Progenitor cell of endocrine pancreas (in vitro differentiated cells): ENCODE measurements around the gene SLC16A6. TPM values are rescaled to one million over a fixed set of nuclear protein-coding genes. Genes with fewer than 3 reads are reported as not detected.
"Not testable (repeated sequence)": the region's sequence is repeated elsewhere in the genome, so short reads cannot be mapped to it uniquely, and the experiment has no call there.

ENCODE experiments used
- DNase-seq: peaks from one replicate; pipeline ENCODE4 v3.0.0; 2021; ENCODE audit warnings: low spot score; ENCODE audit not compliant: unreplicated experiment
- H3K27ac Mint-ChIP-seq: 2 replicates; pipeline ENCODE4 v1.8.0; 2021; ENCODE audit warnings: mild to moderate bottlenecking, moderate library complexity, mixed read lengths
- H3K27me3 Mint-ChIP-seq: 2 replicates; pipeline ENCODE4 v1.8.0; 2021; ENCODE audit warnings: mixed read lengths
- H3K36me3 Mint-ChIP-seq: 2 replicates; pipeline ENCODE4 v1.8.0; 2022; ENCODE audit warnings: mixed read lengths; ENCODE audit not compliant: insufficient read depth
- H3K4me1 Mint-ChIP-seq: 2 replicates; pipeline ENCODE4 v1.8.0; 2021; ENCODE audit warnings: low read depth, mixed read lengths
- H3K4me3 Mint-ChIP-seq: 2 replicates; pipeline ENCODE4 v1.8.0; 2021; ENCODE audit warnings: low read depth, mild to moderate bottlenecking, moderate library complexity, mixed read lengths
- H3K9me3 Mint-ChIP-seq: 2 replicates; pipeline ENCODE4 v1.8.0; 2021; ENCODE audit warnings: low read depth, mixed read lengths
- total RNA-seq: library from RNA; stranded (reverse); gene quantifications from 2 replicates; pipeline ENCODE4 v1.2.1, GENCODE V29; 2021
- TF ChIP-seq, protein P1 (sequence below): fragments of 200-600 bp; sonication (generic); IDR thresholded peaks from one replicate; pipeline ENCODE4 v1.5.0; 2021; ENCODE audit warnings: antibody characterized with exemption, mild to moderate bottlenecking; ENCODE audit not compliant: unreplicated experiment

The SLC16A6 gene
- total RNA-seq, 1 donor from 2014 or later, result 0.12 TPM

DNA sequence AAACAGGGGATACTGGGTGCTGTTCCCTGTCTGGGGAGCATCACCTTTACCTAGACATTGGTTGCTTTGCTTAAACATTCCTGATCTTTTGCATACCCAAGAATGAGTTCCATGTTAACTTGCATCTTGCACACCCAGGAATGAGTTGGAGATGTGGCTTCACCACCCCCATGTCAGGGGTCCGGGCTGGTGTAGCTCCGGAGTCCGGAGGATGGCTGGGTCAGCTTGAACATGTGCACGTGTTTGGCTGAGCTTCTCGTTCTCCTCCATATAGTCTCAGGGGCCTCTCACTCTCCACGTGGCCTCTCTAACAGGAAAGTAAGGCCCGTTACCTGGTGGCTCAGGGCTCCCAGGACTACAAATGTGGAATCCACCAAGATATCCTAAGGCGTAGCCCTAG is 61.3 kb downstream of the SLC16A6 start:
- no peak for DNase-seq
- TF ChIP-seq, protein P1, sequence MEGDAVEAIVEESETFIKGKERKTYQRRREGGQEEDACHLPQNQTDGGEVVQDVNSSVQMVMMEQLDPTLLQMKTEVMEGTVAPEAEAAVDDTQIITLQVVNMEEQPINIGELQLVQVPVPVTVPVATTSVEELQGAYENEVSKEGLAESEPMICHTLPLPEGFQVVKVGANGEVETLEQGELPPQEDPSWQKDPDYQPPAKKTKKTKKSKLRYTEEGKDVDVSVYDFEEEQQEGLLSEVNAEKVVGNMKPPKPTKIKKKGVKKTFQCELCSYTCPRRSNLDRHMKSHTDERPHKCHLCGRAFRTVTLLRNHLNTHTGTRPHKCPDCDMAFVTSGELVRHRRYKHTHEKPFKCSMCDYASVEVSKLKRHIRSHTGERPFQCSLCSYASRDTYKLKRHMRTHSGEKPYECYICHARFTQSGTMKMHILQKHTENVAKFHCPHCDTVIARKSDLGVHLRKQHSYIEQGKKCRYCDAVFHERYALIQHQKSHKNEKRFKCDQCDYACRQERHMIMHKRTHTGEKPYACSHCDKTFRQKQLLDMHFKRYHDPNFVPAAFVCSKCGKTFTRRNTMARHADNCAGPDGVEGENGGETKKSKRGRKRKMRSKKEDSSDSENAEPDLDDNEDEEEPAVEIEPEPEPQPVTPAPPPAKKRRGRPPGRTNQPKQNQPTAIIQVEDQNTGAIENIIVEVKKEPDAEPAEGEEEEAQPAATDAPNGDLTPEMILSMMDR, result no peak
- Mint-ChIP-seq H3K4me3 (no peak overlapping the region), H3K9me3 (no peaks in the 10 kb centered on the region), H3K27me3 (no peaks in the 10 kb centered on the region), H3K4me1 (no peaks in the 10 kb centered on the region), H3K36me3 (peaks cover 6% of the 10 kb centered on the region), H3K27ac (no peak overlapping the region)

DNA sequence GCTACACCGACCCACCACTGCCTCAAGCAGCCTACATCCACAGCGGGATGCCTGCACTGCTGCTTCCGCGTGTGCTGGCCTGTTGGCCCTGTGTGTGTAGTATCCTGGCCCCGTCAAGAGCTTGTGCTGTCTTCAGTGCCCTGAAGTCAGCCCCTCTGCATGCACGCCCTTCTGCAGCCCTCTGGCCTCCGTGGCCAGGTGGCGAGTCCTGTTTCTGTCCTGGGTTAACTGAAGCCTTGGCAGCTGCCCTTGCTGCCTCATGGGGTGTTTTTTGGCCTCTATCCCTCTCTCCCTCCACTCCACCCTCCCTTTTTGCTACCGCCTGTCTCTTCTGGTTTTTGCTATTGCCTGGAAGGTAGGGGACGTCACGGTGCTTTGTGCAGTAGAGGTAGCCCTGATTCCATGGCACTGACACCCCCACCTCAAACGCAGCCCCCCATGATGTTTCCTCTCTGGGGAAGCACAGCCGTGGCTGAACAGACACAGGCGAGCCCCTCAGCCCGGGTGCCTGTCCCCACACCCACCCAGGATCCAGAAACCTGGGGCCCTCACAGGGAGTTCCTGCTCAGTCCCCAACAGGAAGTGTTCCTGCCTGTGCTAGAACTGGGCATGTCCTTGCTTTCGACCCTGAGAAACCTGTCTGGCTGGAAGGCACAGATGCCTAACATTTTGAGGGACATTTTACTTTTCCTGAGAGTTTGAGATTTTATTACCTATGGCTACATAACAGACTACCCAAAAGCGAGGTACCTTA is 61.9 kb downstream of the SLC16A6 start:
- DNase-seq, result no peak
- Mint-ChIP-seq H3K36me3 (peaks cover 6% of the 10 kb centered on the region), H3K4me1 (no peaks in the 10 kb centered on the region), H3K27ac (no peak overlapping the region), H3K27me3 (no peaks in the 10 kb centered on the region), H3K4me3 (no peak overlapping the region), H3K9me3 (no peaks in the 10 kb centered on the region)
- TF ChIP-seq, protein P1, result no peak

DNA sequence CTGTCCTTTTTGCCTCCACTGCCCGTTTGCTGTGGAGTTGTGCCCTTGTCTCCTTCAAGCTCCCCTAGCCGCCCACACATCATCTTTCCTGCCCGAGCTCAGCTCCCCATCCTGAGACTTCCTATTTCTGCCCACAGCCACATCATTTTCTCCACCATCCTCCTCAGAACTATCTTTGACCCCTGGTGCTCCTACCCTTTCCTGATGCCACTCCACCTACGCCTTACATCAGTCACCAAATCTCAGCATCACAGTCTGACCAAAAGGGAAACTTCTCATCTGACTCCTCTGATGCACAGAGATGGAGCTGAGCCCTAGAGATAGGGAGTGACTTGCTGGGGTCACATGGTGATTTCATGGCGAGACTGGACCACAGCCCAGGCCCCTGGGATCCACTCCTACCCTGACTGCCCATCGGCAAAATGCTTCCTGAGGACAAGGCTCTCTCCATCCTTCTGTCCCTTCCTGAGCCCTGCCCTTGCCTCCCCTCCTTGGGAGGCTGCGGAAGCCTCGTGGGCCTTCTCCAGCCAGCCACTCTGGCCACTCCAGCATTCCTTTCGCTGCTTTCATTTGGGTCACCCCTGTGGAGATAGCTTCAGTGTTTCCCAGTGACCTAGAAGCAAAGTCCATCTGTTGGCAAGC is 62.8 kb downstream of the SLC16A6 start:
- H3K9me3 Mint-ChIP-seq, H3K36me3 Mint-ChIP-seq, H3K27me3 Mint-ChIP-seq, H3K4me1 Mint-ChIP-seq, DNase-seq, H3K4me3 Mint-ChIP-seq, H3K27ac Mint-ChIP-seq: not testable (repeated sequence)

DNA sequence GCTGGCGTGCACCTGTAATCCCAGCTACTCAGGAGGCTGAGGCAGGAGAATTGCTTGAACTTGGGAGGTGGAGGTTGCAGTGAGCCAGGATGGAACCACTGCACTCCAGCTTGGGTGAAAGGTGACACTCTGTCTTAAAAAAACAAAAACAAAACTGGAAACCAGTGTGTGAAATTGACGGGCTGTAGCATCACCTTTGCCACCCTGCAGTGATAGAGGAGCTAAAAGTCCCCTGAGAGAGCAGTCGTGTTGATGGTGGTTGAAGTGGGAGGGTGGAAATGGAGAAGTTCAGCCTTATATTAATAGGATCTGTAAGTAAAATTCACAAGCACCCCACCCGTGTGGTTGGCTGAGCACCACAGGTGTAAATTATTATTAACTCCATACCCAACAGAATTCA is 65.9 kb downstream of the SLC16A6 start:
- DNase-seq, H3K27me3 Mint-ChIP-seq, H3K4me3 Mint-ChIP-seq, H3K27ac Mint-ChIP-seq, H3K4me1 Mint-ChIP-seq, H3K9me3 Mint-ChIP-seq: not testable (repeated sequence)
- H3K36me3 Mint-ChIP-seq, result peaks cover 11% of the 10 kb centered on the region

DNA sequence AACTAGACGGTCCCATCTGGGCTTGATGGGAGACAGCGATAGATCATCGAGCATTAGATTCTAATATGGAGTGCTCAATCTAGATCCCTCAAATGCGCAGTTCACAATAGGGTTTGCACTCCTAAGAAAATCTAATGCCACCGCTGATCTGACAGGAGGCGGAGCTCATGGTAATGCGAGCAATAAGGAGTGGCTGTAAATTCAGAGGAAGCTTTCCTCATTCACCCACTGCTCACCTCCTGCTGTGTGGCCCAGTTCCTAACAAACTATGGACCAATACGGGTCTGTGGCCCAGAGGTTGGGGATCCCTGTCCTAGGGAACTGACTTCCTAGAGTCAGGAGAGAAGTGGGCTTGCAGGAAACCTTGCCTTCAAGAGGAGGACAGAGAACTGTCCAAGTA is 68.3 kb downstream of the SLC16A6 start:
- no peak for DNase-seq
- TF ChIP-seq, protein P1, result no peak
- Mint-ChIP-seq H3K27ac (no peak overlapping the region), H3K27me3 (no peaks in the 10 kb centered on the region), H3K36me3 (peaks cover 9% of the 10 kb centered on the region), H3K9me3 (no peaks in the 10 kb centered on the region), H3K4me1 (no peaks in the 10 kb centered on the region), H3K4me3 (no peak overlapping the region)

DNA sequence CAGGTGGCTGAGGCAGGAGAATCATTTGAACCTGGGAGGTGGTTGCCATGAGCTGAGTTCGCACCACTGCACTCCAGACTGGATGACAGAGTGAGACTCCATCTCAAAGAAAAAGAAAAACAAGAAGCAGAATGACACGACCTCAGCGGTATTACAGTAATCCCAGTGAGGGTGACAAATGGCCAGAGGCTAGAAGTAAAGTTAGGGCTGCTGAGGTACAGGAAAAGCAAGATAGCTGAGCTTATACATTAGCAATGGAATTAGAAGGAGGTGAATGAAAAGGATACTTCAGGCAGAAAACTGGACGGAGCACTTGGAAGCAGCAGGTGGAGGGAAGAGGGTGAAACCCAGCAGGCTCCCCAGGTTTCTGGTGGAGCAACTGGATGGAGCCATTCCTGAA is 69.1 kb downstream of the SLC16A6 start:
- Mint-ChIP-seq H3K4me3 (no peak overlapping the region), H3K36me3 (peaks cover 8% of the 10 kb centered on the region), H3K4me1 (no peaks in the 10 kb centered on the region), H3K27me3 (no peaks in the 10 kb centered on the region), H3K27ac (no peak overlapping the region), H3K9me3 (no peaks in the 10 kb centered on the region)
- TF ChIP-seq, protein P1, result no peak
- DNase-seq, result no peak

DNA sequence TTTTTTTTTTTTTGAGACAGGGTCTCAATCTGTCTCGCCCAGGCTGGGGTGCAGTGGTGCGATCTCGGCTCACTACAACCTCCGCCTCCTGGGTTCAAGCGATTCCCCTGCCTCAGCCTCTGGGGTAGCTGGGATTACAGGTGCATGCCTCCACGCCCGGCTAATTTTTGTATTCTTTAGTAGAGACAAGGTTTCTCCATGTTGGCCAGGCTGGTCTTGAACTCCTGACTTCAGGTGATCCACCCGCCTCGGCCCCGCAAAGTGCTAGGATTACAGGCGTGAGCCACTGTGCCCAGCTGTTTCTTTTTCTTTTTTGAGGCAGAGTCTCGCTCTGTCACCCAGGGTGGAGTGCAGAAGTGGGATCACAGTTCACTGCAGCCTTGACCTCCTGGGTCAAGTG is 70.1 kb downstream of the SLC16A6 start:
- not testable (repeated sequence) for H3K27ac Mint-ChIP-seq, H3K36me3 Mint-ChIP-seq

DNA sequence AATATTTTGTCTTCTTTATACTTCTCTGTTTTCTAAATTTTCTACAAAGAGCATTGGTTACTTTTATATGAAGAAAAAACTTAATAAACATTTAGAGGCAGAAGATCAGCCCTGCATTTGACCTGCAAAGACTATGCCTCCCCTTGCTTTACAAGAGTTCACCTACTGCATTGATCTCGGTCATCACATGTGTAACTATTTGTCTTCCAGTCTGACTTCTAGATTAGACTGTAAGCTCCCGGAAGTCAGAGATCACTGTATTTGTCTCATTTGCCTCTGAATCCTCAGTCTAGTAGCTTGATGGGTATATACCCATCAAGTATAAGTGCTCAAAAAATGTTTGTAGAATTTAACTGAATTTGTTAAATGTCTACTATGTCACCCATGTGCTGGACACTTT is 70.7 kb downstream of the SLC16A6 start:
- not testable (repeated sequence) for H3K9me3 Mint-ChIP-seq, DNase-seq, H3K27ac Mint-ChIP-seq, H3K36me3 Mint-ChIP-seq, H3K4me1 Mint-ChIP-seq, H3K27me3 Mint-ChIP-seq, H3K4me3 Mint-ChIP-seq

More for the DNA sequence above, 70.1 kb downstream of the SLC16A6 start:
- not testable (repeated sequence) for H3K4me3 Mint-ChIP-seq, DNase-seq, H3K9me3 Mint-ChIP-seq, H3K27me3 Mint-ChIP-seq, H3K4me1 Mint-ChIP-seq

DNA sequence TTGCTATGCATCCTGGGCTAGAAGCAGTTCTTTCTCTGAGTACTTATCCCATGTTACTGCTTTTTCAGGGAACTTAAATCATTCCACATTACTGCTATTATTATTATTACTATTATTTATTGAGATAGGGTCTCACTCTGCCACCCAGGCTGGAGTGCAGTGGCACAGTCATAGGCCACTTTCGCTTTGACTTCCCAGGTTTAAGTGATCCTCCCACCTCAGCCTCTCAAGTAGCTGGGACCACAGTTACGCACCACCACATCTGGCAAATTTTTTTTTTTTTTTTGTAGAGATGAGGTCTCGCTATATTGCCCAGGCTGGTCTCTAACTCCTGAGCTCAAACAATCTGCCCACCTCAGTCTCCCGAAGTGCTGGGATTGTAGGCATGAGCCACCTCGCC is 71.5 kb downstream of the SLC16A6 start:
- not testable (repeated sequence) for H3K36me3 Mint-ChIP-seq, DNase-seq, H3K4me1 Mint-ChIP-seq, H3K9me3 Mint-ChIP-seq, H3K27me3 Mint-ChIP-seq, H3K4me3 Mint-ChIP-seq, H3K27ac Mint-ChIP-seq
